Mammary epithelial cell (primary cell): ENCODE data around the gene PRUNE2.
"Not testable (repeated sequence)": the region's sequence is repeated elsewhere in the genome, so short reads cannot be mapped to it uniquely, and the experiment has no call there.

Experiments used
- EZH2 ChIP-seq: IDR thresholded peaks from 2 replicates; pipeline ENCODE4 v1.6.1; 2012; ENCODE audit warnings: low read length, inconsistent platforms, borderline replicate concordance
- TF ChIP-seq, protein P1 (sequence below), 2 donors: IDR thresholded peaks in 1 of 2; conservative IDR thresholded peaks in 1 of 2; 2 replicates each; pipeline ENCODE4 v1.5.1; 2011 to 2012; ENCODE audit warnings: inconsistent platforms in 2 of 2, low read length in 2 of 2, mild to moderate bottlenecking in 2 of 2, control low read depth in 1 of 2, low read depth in 1 of 2; ENCODE audit not compliant: insufficient read depth in 1 of 2; ENCODE audit errors: extremely low read depth in 1 of 2

DNA sequence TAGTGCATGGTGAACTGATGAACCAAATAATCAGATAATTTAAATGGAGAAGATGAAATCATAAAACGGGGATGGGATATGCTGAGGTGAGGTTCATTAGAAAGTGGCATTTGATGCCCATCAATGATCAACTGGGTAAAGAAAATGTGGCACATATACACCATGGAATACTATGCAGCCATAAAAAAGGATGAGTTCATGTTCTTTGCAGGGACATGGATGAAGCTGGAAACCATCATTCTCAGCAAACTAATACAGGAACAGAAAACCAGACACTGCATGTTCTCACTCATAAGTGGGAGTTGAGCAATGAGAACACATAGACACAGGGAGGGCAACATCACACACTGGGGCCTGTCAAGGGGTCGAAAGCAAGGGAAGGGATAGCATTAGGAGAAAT is 47.7 kb downstream of the PRUNE2 start:
- TF ChIP-seq EZH2: not testable (repeated sequence)
- TF ChIP-seq, protein P1, sequence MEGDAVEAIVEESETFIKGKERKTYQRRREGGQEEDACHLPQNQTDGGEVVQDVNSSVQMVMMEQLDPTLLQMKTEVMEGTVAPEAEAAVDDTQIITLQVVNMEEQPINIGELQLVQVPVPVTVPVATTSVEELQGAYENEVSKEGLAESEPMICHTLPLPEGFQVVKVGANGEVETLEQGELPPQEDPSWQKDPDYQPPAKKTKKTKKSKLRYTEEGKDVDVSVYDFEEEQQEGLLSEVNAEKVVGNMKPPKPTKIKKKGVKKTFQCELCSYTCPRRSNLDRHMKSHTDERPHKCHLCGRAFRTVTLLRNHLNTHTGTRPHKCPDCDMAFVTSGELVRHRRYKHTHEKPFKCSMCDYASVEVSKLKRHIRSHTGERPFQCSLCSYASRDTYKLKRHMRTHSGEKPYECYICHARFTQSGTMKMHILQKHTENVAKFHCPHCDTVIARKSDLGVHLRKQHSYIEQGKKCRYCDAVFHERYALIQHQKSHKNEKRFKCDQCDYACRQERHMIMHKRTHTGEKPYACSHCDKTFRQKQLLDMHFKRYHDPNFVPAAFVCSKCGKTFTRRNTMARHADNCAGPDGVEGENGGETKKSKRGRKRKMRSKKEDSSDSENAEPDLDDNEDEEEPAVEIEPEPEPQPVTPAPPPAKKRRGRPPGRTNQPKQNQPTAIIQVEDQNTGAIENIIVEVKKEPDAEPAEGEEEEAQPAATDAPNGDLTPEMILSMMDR (conservative IDR thresholded peaks at IDR 0.05 in 1 of 2, IDR thresholded peaks at IDR 0.05 in 1 of 2; ENCODE audit: extremely low read depth in 1 of 2, insufficient read depth in 1 of 2, low read depth in 1 of 2, low read length in 2 of 2): not testable (repeated sequence)
